Cardiac fibroblast (primary cell): Measurements from ENCODE around the gene NDUFC2.

Experiments used
- DNase-seq, 2 donors: peaks; one replicate each; pipeline versions ENCODE4 v3.0.0 to v3.0.0-alpha.2; 2010; ENCODE audit warnings: low read depth in 2 of 2
- H3K4me3 ChIP-seq, 2 donors: replicated peaks in 1 of 2; 1 replicate in 1 of 2; 2 replicates in 1 of 2; pipeline ENCODE4 v1.5.1; 2011; ENCODE audit warnings: low read depth in 2 of 2, low read length in 2 of 2, mild to moderate bottlenecking in 2 of 2, moderate library complexity in 1 of 2
- TF ChIP-seq, protein P1 (sequence below): IDR thresholded peaks from one replicate; pipeline ENCODE4 v1.5.1; 2011; ENCODE audit warnings: low read depth, mild to moderate bottlenecking, low read length, inconsistent platforms

The NDUFC2 gene

GRCh38 chr11:78079232-78080083 is at the start of gene NDUFC2:
TSS of gene NDUFC2 (minus strand) at chr11:78079862. CDS start at chr11:78079744, 118 bp downstream.
- peak; percentile 88 to 90 for DNase-seq
- H3K4me3 ChIP-seq, result peak within 1 kb of the TSS; percentile 93 to 94
- TF ChIP-seq, protein P1, sequence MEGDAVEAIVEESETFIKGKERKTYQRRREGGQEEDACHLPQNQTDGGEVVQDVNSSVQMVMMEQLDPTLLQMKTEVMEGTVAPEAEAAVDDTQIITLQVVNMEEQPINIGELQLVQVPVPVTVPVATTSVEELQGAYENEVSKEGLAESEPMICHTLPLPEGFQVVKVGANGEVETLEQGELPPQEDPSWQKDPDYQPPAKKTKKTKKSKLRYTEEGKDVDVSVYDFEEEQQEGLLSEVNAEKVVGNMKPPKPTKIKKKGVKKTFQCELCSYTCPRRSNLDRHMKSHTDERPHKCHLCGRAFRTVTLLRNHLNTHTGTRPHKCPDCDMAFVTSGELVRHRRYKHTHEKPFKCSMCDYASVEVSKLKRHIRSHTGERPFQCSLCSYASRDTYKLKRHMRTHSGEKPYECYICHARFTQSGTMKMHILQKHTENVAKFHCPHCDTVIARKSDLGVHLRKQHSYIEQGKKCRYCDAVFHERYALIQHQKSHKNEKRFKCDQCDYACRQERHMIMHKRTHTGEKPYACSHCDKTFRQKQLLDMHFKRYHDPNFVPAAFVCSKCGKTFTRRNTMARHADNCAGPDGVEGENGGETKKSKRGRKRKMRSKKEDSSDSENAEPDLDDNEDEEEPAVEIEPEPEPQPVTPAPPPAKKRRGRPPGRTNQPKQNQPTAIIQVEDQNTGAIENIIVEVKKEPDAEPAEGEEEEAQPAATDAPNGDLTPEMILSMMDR, result no peak

DNA sequence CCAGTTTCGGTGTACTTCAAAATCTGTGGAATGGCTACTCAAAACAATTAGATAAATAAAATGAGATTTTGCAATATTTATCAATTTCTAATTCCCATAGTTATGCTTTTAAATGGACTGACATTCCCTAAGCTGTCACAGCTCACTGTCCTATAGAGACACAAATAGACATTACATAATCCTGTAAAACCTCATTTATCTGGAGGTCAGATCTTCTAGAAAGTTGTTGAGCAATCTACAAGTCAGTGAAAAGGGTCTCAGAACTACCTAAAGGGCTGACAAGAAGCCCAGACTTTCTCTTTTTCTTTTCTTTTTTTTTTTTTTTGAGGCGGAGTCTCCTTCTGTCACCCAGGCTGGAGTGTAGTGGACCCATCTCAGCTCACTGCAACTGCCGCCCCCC is 47.7 kb upstream of the NDUFC2 start:
- H3K4me3 ChIP-seq, result no peak overlapping the region
- no peak for DNase-seq
- TF ChIP-seq, protein P1, result no peak

GRCh38 chr11:78112582-78113275 is 33.1 kb upstream of the NDUFC2 start:
- no peak for DNase-seq
- TF ChIP-seq, protein P1, result no peak
- H3K4me3 ChIP-seq, result no peak overlapping the region

DNA sequence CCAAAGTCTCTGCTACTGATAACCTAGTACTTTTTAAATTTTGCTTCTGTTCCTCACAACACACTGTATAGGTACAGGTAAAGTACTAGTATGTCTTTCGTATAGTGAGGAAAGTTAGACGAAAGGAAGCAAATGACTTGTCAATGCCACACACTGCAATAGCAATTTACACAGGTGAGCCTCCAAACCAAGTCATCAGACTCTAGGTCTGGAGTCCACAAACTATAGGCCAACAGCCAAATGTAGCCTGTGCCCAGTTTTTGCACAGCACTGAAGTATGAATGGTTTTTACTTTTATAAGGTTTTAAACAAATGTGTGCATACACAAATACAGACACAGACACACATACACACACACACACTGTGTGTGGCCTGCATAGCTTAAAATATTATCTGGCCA is 31.6 kb upstream of the NDUFC2 start:
- no peak for DNase-seq
- no peak overlapping the region for H3K4me3 ChIP-seq
- TF ChIP-seq, protein P1, result no peak

DNA sequence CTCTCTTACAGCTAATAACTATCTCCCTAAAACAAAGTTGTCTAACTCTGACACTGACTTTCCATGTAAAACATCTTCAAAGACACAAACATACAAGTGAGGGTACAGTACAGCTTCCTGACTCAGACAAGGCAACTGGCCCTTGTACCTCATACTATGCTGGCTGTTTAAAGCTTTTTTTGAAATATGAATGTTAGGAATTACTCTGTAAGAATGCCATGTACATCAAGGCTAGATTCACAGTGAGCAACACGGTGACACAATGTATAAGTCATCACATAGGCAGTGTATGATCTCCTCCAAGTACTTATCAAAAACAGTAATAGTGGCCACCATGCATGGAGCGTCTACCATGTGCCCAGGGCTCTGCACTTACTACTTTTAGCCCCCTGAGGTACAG is 31.2 kb upstream of the NDUFC2 start:
- no peak overlapping the region for H3K4me3 ChIP-seq
- peak in 1 of 2 donors; percentile 53 for DNase-seq
- TF ChIP-seq, protein P1, result no peak

DNA sequence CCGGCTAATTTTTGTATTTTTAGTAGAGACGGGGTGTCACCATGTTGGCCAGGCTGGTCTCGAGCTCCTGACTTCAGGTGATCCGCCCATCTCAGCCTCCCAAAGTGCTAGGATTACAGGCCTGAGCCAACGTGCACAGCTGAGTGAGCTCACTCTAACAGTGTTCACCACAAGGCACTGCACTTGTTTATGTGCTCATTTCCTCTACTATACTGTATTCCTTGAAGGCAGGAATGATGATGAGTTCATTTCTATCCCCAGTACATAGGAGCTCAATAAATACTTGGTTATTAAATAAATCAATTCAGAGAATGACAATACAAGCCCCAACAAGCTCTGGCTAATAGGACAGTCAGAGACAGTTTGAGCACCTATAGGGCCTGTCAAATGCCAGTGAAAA is 30.7 kb upstream of the NDUFC2 start:
- TF ChIP-seq, protein P1, result no peak
- DNase-seq, result no peak
- H3K4me3 ChIP-seq, result no peak overlapping the region
